ENCODE data around the gene NAIP. TPM values are rescaled to one million over a fixed set of nuclear protein-coding genes. Genes with fewer than 3 reads are reported as not detected.
"Not testable (repeated sequence)": the region's sequence is repeated elsewhere in the genome, so short reads cannot be mapped to it uniquely, and the experiment has no call there.

The NAIP gene
- polyA plus RNA-seq, 1 donor from 2014 or later, result 28.1 TPM

DNA sequence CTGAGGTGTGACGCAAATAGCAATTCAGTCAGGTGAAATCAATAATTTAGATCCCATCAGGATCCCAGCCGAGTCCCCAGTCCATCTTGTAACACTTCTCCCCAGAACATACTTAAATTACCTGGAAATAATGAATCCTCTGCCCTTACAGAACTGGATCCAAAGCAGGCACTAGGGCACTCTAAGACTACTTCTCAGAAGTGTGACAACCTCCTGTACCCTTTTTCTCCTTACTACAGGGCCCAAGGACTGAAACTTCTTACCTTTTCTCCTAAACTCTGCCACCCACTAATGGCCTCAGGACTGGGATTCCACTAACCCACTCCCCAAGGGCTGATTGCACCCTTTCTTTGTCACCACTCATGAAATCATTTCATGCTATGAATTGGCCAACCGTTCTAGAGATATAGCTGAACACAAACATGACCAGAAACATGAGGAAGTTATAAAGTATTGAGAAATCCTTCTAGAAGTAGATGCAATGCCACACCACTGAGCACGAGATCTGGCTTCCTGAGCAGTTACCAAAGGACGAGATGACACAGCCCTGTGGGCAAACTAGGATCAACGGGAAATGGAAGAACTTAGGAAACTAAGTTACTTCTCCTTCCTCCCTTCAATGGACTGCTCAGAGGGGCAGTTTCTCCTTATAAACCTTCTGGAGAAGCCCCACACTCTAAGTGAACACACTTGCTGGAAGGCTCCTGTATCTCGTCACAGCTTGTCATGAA lies 6.1 kb upstream of the NAIP start:
- not testable (repeated sequence) for H3K79me2 ChIP-seq (replicated peaks; ENCODE audit: insufficient read depth, low read length); H3K9ac ChIP-seq (ENCODE audit: low read length); H4K20me1 ChIP-seq (ENCODE audit: insufficient read depth); H3K9me3 ChIP-seq (ENCODE audit: low read length); H3K9me2 ChIP-seq (ENCODE audit: insufficient read depth, low read length); H2AFZ ChIP-seq (ENCODE audit: low read depth, low read length); H3K27me3 ChIP-seq (ENCODE audit: insufficient read depth, low read depth, low read length); H3K4me3 ChIP-seq (ENCODE audit: low read length); H3K27ac ChIP-seq (ENCODE audit: low read length); H3K4me2 ChIP-seq (ENCODE audit: low read length); H3F3A ChIP-seq (ENCODE audit: insufficient read depth, low read length, poor library complexity, severe bottlenecking); H3K36me3 ChIP-seq (ENCODE audit: insufficient read depth, low read length)

DNA sequence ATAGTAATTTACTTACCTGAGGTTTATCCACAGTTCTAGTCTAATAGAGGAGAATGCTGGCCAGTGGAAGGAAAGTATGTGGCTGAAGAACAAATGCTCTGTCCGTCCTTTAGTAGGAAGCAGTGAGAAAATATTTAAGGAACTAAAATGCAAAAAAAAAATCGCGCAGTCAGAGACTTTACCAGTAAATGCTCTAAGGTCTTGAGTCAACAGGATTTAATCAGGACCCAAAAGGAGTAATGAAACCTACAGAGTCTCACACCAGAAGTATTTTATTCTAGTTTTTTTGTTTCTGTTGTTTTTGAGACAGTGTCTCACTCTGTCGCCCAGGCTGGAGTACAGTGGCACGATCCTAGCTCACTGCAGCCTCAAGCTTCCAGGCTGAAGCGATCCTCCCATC lies 4.5 kb downstream of the NAIP start:
- not testable (repeated sequence) for H3K4me3 ChIP-seq (ENCODE audit: low read length); H3K9me3 ChIP-seq (ENCODE audit: low read length); H3K27me3 ChIP-seq (ENCODE audit: insufficient read depth, low read depth, low read length); H3K4me2 ChIP-seq (ENCODE audit: low read length); H3K79me2 ChIP-seq (replicated peaks; ENCODE audit: insufficient read depth, low read length); H3K27ac ChIP-seq (ENCODE audit: low read length); H3K9ac ChIP-seq (ENCODE audit: low read length); H2AFZ ChIP-seq (ENCODE audit: low read depth, low read length); H3F3A ChIP-seq (ENCODE audit: insufficient read depth, low read length, poor library complexity, severe bottlenecking); H3K9me2 ChIP-seq (ENCODE audit: insufficient read depth, low read length); H4K20me1 ChIP-seq (ENCODE audit: insufficient read depth); H3K36me3 ChIP-seq (ENCODE audit: insufficient read depth, low read length)

DNA sequence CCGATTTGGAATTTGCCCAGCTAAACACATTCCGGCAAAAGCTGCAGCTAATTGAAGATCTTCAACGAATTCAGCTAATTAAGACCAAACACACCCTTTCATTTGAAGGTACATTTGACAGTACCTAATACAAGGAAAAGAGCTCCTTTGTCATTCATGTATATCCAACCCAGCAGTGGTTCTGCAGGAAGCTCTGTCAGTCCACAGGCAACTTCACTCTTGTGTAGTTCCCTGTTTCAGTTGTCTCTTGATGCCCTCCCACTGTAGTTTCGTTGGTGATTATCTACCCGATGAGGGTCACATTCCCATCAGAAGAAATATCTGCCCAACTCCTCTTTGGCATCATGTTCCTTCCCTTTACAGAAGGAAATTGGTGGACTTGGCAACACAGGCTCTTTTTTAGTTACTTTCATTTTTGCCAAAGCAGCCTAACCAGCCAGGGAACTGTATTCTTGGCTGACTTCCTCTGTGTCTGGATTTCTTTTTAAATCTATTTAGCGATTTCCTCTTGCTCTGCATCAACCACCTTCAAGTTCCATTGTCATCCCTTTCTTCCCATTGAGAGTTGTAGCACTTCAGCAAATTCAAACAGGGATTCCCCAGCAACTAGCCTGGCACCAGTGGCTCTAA lies 6.6 kb downstream of the NAIP start:
- H3K9me2 ChIP-seq (ENCODE audit: insufficient read depth, low read length); H3K79me2 ChIP-seq (replicated peaks; ENCODE audit: insufficient read depth, low read length); H3K9me3 ChIP-seq (ENCODE audit: low read length); H3K9ac ChIP-seq (ENCODE audit: low read length); H3K36me3 ChIP-seq (ENCODE audit: insufficient read depth, low read length); H3K27ac ChIP-seq (ENCODE audit: low read length); H4K20me1 ChIP-seq (ENCODE audit: insufficient read depth); H3K4me3 ChIP-seq (ENCODE audit: low read length); H3F3A ChIP-seq (ENCODE audit: insufficient read depth, low read length, poor library complexity, severe bottlenecking); H3K4me2 ChIP-seq (ENCODE audit: low read length); H2AFZ ChIP-seq (ENCODE audit: low read depth, low read length); H3K27me3 ChIP-seq (ENCODE audit: insufficient read depth, low read depth, low read length): not testable (repeated sequence)

DNA sequence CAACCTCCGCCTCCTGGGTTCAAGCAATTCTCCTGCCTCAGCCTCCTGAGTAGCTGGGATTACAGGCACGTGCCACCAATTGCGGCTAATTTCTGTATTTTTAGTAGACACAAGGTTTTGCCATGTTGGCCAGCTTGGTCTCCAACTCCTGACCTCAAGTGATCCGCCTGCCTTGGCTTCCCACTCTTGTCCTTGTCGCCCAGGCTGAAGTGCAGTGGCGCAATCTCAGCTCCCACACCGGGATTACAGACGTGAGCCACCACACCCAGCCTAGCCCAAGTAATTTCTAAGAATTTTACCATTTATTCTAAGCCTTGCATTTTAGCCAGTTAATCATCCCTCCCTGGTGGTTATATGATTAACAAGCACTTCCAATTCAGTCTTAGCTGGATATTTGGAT lies 11.0 kb downstream of the NAIP start:
- Histone ChIP-seq H4K20me1 (ENCODE audit: insufficient read depth) (no peaks in the 10 kb centered on the region), H3K27ac (ENCODE audit: low read length) (no peak overlapping the region), H2AFZ (ENCODE audit: low read depth, low read length) (no peak overlapping the region), H3K79me2 (replicated peaks; ENCODE audit: insufficient read depth, low read length) (no peaks in the 10 kb centered on the region), H3F3A (ENCODE audit: insufficient read depth, low read length, poor library complexity, severe bottlenecking) (no peaks in the 10 kb centered on the region), H3K9me2 (ENCODE audit: insufficient read depth, low read length) (no peaks in the 10 kb centered on the region), H3K4me2 (ENCODE audit: low read length) (no peak overlapping the region), H3K4me3 (ENCODE audit: low read length) (no peak overlapping the region), H3K27me3 (ENCODE audit: insufficient read depth, low read depth, low read length) (no peaks in the 10 kb centered on the region), H3K9ac (ENCODE audit: low read length) (no peak overlapping the region), H3K36me3 (ENCODE audit: insufficient read depth, low read length) (no peaks in the 10 kb centered on the region), H3K9me3 (ENCODE audit: low read length) (no peaks in the 10 kb centered on the region)
- no peak for TF ChIP-seq TAF1 (IDR thresholded peaks at IDR 0.05; ENCODE audit: low read depth)
- no peak for TF ChIP-seq RAD21 (conservative IDR thresholded peaks at IDR 0.05)
- TF ChIP-seq EZH2 (IDR thresholded peaks at IDR 0.05; ENCODE audit: borderline replicate concordance, insufficient read depth, low read length, poor library complexity, severe bottlenecking), result no peak
- TF ChIP-seq, protein P1, sequence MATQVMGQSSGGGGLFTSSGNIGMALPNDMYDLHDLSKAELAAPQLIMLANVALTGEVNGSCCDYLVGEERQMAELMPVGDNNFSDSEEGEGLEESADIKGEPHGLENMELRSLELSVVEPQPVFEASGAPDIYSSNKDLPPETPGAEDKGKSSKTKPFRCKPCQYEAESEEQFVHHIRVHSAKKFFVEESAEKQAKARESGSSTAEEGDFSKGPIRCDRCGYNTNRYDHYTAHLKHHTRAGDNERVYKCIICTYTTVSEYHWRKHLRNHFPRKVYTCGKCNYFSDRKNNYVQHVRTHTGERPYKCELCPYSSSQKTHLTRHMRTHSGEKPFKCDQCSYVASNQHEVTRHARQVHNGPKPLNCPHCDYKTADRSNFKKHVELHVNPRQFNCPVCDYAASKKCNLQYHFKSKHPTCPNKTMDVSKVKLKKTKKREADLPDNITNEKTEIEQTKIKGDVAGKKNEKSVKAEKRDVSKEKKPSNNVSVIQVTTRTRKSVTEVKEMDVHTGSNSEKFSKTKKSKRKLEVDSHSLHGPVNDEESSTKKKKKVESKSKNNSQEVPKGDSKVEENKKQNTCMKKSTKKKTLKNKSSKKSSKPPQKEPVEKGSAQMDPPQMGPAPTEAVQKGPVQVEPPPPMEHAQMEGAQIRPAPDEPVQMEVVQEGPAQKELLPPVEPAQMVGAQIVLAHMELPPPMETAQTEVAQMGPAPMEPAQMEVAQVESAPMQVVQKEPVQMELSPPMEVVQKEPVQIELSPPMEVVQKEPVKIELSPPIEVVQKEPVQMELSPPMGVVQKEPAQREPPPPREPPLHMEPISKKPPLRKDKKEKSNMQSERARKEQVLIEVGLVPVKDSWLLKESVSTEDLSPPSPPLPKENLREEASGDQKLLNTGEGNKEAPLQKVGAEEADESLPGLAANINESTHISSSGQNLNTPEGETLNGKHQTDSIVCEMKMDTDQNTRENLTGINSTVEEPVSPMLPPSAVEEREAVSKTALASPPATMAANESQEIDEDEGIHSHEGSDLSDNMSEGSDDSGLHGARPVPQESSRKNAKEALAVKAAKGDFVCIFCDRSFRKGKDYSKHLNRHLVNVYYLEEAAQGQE (IDR thresholded peaks at IDR 0.05; ENCODE audit: borderline replicate concordance), result no peak
- TF ChIP-seq MXI1 (conservative IDR thresholded peaks at IDR 0.05; ENCODE audit: poor library complexity, severe bottlenecking), result no peak
- TF ChIP-seq EP300 (conservative IDR thresholded peaks at IDR 0.05; ENCODE audit: poor library complexity, severe bottlenecking), result no peak
- TF ChIP-seq SMC3 (conservative IDR thresholded peaks at IDR 0.05; ENCODE audit: poor library complexity), result no peak
- TF ChIP-seq, protein P2, sequence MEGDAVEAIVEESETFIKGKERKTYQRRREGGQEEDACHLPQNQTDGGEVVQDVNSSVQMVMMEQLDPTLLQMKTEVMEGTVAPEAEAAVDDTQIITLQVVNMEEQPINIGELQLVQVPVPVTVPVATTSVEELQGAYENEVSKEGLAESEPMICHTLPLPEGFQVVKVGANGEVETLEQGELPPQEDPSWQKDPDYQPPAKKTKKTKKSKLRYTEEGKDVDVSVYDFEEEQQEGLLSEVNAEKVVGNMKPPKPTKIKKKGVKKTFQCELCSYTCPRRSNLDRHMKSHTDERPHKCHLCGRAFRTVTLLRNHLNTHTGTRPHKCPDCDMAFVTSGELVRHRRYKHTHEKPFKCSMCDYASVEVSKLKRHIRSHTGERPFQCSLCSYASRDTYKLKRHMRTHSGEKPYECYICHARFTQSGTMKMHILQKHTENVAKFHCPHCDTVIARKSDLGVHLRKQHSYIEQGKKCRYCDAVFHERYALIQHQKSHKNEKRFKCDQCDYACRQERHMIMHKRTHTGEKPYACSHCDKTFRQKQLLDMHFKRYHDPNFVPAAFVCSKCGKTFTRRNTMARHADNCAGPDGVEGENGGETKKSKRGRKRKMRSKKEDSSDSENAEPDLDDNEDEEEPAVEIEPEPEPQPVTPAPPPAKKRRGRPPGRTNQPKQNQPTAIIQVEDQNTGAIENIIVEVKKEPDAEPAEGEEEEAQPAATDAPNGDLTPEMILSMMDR (IDR thresholded peaks at IDR 0.05; ENCODE audit: poor library complexity, severe bottlenecking), result no peak
- TF ChIP-seq POLR2AphosphoS5 (IDR thresholded peaks at IDR 0.05), result no peak

Measured in neural cell (in vitro differentiated cells).